Esophagus squamous epithelium (tissue), 5 donors: ENCODE results near the gene KHK. TPM values are rescaled to one million over a fixed set of nuclear protein-coding genes. Genes with fewer than 3 reads are reported as not detected.
A peak's percentile ranks its signal among the peaks of the same experiment; 100 is the strongest.

Experiments used
- DNase-seq: peaks from one replicate; lab custom pipeline; 2025; lab: John Stamatoyannopoulos, UW
- H3K27ac ChIP-seq, 4 donors: fragments of 200-600 bp; sonication (generic); one replicate each; pipeline ENCODE4 v1.5.1; 2016 to 2019; ENCODE audit warnings: mild to moderate bottlenecking in 1 of 4
- H3K27me3 ChIP-seq, 4 donors: fragments of 200-600 bp; sonication (generic); 1 replicate in 3 of 4; 2 replicates in 1 of 4; pipeline versions ENCODE4 v1.5.1 to v1.6.0; 2017 to 2021; ENCODE audit warnings: antibody characterized with exemption in 1 of 4
- H3K36me3 ChIP-seq, 3 donors: fragments of 200-600 bp; sonication (generic); one replicate each; pipeline ENCODE4 v1.5.1; 2016 to 2019
- H3K4me1 ChIP-seq, 3 donors: fragments of 200-600 bp; sonication (generic); one replicate each; pipeline ENCODE4 v1.5.1; 2017 to 2019
- H3K4me3 ChIP-seq, 4 donors: fragments of 200-600 bp; sonication (generic); 1 replicate in 3 of 4; 2 replicates in 1 of 4; pipeline ENCODE4 v1.5.1; 2016 to 2019; ENCODE audit warnings: mild to moderate bottlenecking in 2 of 4, moderate library complexity in 1 of 4
- H3K9me3 ChIP-seq, 3 donors: fragments of 200-600 bp; sonication (generic); one replicate each; pipeline ENCODE4 v1.5.1; 2016 to 2019
- POLR2A ChIP-seq, 4 donors: fragments of 450-650 bp; IDR thresholded peaks; one replicate each; pipeline ENCODE4 v1.6.1; 2017; ENCODE audit warnings: antibody characterized with exemption in 4 of 4, mild to moderate bottlenecking in 4 of 4, moderate library complexity in 3 of 4
- WGBS, 2 donors: methylation state at CpG; one replicate each; pipeline ENCODE4 v1.1.5; 2018; 5-methylcytosine and 5-hydroxymethylcytosine counted together
- intact Hi-C: fragments of 100-400 bp; cut with DNase I; formaldehyde crosslinking; loops from one replicate; pipeline ENCODE4 v1.15.0; 2022
- total RNA-seq, 4 donors: library from RNA; depleted of rRNA; stranded (reverse); fragments of >200 nt; gene quantifications; one replicate each; pipeline ENCODE4 v1.1.0, GENCODE V29; 2016
- TF ChIP-seq, protein P1 (sequence below), 6 experiments: fragments of 450-650 bp in 4 of 6; fragments of 200-600 bp in 2 of 6; sonication (generic) in 2 of 6; IDR thresholded peaks; one replicate each; pipeline ENCODE4 v1.5.1; 2016 to 2019; ENCODE audit warnings: antibody characterized with exemption in 6 of 6, mild to moderate bottlenecking in 4 of 6, moderate library complexity in 4 of 6
- donor health status: DM: yes; HTN: yes; CAD: no.

KHK gene
- total RNA-seq, 4 donors from 2014 or later = 1.3 to 1.9 (median 1.4) TPM

DNA sequence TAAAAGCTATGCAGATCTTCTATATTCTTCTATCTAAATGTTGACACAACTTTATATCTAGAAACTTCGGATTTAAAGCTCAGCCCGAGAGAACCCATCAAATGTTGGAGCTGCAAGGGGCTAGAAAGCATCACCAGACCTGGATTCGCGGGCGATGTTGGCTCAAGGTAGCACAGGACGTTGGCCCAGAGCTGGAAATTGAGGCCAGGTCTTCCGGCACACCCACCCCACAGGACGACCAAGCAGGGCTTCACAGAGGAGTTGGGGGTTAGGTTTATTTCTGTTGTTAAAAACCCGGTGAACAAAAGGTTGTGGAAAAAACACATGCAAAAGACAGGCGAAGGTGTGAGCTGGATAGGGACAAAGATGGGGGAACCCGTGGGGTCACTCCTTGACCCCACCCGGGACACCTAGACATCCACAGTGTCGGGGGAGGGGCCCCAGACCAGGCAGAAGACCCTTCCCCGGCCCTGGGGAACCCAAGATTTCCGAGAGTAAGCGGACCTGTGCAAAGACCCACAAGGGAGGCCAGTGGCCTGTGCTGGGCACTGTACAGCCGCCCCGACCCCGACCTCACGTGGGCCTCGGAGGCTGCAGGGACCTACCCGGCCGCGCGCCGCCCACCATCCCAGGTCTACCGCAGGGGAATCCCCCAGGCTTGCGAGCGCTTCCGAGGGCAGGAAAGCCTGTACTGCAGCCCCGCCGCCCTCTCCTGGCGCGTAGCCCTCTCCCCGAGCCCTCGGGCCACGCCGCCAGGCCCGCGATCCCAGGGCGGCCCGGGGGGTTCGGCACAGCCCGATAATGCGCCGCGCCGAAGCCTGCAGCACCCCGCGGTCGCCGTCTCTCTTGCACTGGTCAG is 36.9 kb upstream of the KHK start:
- no peak for DNase-seq
- TF ChIP-seq, protein P1, sequence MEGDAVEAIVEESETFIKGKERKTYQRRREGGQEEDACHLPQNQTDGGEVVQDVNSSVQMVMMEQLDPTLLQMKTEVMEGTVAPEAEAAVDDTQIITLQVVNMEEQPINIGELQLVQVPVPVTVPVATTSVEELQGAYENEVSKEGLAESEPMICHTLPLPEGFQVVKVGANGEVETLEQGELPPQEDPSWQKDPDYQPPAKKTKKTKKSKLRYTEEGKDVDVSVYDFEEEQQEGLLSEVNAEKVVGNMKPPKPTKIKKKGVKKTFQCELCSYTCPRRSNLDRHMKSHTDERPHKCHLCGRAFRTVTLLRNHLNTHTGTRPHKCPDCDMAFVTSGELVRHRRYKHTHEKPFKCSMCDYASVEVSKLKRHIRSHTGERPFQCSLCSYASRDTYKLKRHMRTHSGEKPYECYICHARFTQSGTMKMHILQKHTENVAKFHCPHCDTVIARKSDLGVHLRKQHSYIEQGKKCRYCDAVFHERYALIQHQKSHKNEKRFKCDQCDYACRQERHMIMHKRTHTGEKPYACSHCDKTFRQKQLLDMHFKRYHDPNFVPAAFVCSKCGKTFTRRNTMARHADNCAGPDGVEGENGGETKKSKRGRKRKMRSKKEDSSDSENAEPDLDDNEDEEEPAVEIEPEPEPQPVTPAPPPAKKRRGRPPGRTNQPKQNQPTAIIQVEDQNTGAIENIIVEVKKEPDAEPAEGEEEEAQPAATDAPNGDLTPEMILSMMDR (IDR thresholded peaks at IDR 0.05) = no peak
- TF ChIP-seq POLR2A (IDR thresholded peaks at IDR 0.05) = no peak
- Histone ChIP-seq H3K27me3 (no peaks in the 10 kb centered on the region), H3K27ac (peak overlapping the region; percentile 87 to 96 (median 93)), H3K9me3 (no peaks in the 10 kb centered on the region), H3K36me3 (peaks cover 1 to 14% (median 8%) of the 10 kb centered on the region in 3 donors), H3K4me1 (peaks cover 11 to 34% (median 13%) of the 10 kb centered on the region in 3 donors), H3K4me3 (peak overlapping the region; percentile 77 to 99 (median 96))
- intact Hi-C loops = no loop called here
- 4 to 17% methylated on average over 18 to 37 of the region's 52 CpGs for WGBS, 2 donors

DNA sequence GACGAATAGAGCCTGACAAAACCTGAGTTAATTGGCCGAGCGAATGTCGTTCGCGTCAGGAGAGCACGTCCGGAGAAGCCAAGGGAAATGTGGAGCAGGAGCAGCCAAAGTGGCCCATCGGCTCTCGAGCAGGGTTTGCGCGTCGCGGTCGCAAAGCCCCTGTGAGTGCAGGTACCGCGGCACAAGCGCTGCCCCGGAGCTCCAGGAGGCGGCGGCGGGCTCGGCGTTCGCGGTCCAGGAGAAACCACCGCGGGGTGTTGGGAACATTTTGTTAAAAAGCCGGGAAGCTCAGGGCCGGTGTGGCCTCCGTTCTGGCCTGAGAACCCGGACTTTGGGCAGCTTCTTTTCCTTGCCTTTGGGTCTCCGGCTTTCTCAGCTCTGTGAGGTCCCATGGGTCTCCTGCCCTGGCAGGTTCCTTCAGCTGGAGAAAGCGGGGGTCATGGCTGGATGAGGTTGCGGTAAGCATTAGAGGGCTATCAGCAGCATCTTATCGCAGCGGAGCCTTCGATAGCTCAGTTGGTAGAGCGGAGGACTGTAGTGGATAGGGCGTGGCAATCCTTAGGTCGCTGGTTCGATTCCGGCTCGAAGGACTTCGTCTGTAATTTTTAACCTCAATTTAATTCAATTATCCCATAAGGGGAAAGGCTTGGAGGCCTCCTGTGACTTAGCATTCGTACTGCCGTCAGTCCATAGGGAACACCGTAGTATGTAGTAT is 36.1 kb upstream of the KHK start:
- DNase-seq = peak; percentile 20
- 0% methylated on average over 8 to 11 of the region's 48 CpGs for WGBS, 2 donors
- Histone ChIP-seq H3K27me3 (no peaks in the 10 kb centered on the region), H3K9me3 (no peaks in the 10 kb centered on the region), H3K4me3 (peak overlapping the region; percentile 77 to 99 (median 96)), H3K4me1 (peaks cover 11 to 34% (median 13%) of the 10 kb centered on the region in 3 donors), H3K36me3 (peaks cover 9 to 22% (median 9%) of the 10 kb centered on the region in 3 donors), H3K27ac (peak overlapping the region; percentile 87 to 96 (median 93))
- TF ChIP-seq POLR2A (IDR thresholded peaks at IDR 0.05) = peak in 1 of 4 donors; percentile 8
- TF ChIP-seq, protein P1 (IDR thresholded peaks at IDR 0.05) = peak in 4 of 6 experiments; percentile 40 to 64 (median 48)
- intact Hi-C loops = no loop called here

DNA sequence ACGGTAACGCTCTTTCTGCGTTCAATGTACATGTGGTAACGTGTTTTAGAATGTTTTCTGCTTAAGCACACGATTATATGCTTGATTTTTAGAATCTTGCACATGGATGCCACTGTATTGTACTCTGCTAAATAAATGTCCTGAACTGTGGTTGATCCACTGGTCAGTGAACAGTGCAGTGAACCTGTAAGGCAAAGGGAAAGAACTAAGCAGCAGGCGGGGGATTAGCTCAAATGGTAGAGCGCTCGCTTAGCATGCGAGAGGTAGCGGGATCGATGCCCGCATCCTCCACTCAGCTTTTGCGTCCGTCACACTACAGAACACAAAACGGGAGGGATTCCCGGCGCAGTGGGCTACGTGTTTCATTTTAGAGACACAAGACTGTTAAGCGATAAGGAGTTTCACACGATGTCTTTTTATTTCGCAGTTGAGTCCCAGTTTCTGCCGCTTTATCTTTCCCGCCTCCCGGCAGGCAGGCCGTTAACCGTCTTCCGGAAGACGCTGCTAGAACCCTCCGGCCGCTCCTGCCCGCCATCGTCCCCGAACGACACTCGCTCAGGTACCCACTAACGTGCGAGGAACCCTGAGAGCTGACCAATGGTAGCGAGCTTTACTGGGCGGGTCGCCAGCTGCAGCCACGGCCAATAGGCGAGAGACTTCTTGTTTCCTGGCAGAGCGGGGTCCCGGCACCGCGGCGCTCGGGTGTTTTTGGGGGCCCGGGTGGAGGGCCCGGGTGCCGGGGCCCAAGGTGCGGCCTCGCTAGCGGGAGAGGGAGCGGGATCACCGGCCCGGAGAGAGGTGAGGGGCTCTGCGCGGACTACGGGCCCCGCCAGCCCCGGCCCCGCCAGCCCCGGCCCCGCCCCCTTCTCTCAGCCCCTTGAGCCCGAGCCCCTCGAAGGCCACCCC is 35.3 kb upstream of the KHK start, which contains the start of gene AGBL5:
AGBL5 (plus strand) TSS at position 673 of the 906 bp plus-strand sequence. CDS start 1,291 bp downstream, outside the sequence.
- DNase-seq = peak; percentile 72
- H3K4me3 ChIP-seq = peak within 1 kb of the TSS; percentile 77 to 99 (median 96)
- 1% methylated on average over 25 to 27 of the region's 67 CpGs for WGBS, 2 donors
- intact Hi-C loops = no loop called here
- H3K4me1 ChIP-seq = peaks cover 11 to 34% (median 13%) of the 10 kb centered on the region in 3 donors
- H3K27me3 ChIP-seq = no peaks in the 10 kb centered on the region
- H3K36me3 ChIP-seq = peaks cover 9 to 30% (median 15%) of the 10 kb centered on the region in 3 donors
- H3K27ac ChIP-seq = peak within 1 kb of the TSS; percentile 87 to 96 (median 93)
- H3K9me3 ChIP-seq = no peaks in the 10 kb centered on the region
- peak in 2 of 4 donors; percentile 59 to 74 for TF ChIP-seq POLR2A (IDR thresholded peaks at IDR 0.05)
- TF ChIP-seq, protein P1 (IDR thresholded peaks at IDR 0.05) = peak in 1 of 6 experiments; percentile 3

DNA sequence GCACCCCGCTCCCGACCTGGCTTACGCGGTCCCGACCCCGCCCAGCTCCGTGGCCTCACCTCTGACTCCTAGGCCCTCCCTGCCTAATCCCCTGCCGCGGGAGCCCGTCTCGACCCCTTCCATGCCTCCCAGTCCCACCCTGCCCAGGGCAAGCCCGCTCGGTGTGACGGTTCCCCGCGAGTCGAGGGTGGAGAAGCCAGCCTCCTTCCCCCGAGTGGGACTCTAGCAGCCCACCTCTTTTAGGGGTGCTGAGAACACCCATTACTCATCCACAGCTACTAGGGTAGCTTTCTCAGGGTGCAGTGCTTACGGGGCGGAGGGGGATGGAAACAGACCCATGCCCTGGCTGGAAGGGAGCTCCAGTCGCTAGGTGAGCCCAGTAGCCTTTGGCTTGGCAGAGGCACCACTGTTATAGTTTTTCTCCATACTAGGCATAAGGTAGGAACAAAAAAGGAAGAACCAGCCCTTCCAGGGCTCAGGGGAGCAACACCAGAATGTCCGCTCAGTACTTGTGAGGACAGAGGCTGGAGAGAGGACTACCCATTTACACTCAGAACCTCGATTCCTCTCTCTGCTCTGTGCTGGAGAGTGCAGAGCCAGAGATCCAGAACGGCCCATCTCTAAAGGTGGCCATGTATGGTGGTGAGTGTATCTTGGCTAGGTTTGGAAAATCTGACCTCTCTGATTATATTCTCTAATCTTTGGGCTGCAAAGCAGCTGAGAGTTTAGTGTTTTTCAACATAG is 34.5 kb upstream of the KHK start:
- no peak for TF ChIP-seq POLR2A (IDR thresholded peaks at IDR 0.05)
- TF ChIP-seq, protein P1 (IDR thresholded peaks at IDR 0.05) = no peak
- Histone ChIP-seq H3K27ac (peak overlapping the region; percentile 87 to 96 (median 93)), H3K27me3 (no peaks in the 10 kb centered on the region), H3K36me3 (peaks cover 9 to 38% (median 15%) of the 10 kb centered on the region in 3 donors), H3K9me3 (no peaks in the 10 kb centered on the region), H3K4me3 (peak overlapping the region; percentile 77 to 99 (median 96)), H3K4me1 (peaks cover 11 to 34% (median 13%) of the 10 kb centered on the region in 3 donors)
- DNase-seq = no peak
- intact Hi-C loops = no loop called here
- 14% methylated on average over 6 to 9 of the region's 24 CpGs for WGBS, 2 donors
